ENCODE measurements around the gene GNAI2. TPM values are rescaled to one million over a fixed set of nuclear protein-coding genes. Genes with fewer than 3 reads are reported as not detected.

GNAI2 gene
- polyA plus RNA-seq, 1 donor (not counting 4 experiments of a cell fraction or from before 2014, with no cell fraction given) = 268 TPM

- Histone ChIP-seq H3K4me2 (ENCODE audit: control insufficient read depth, extremely low read depth, insufficient read depth, low read depth, low read length) (peak overlapping the region; percentile 43), H3K79me2 (ENCODE audit: control insufficient read depth, insufficient read depth, low read length) (peaks cover 60% of the 10 kb centered on the region), H3K36me3 (ENCODE audit: control insufficient read depth in 2 of 2, extremely low read depth in 1 of 2, insufficient read depth in 2 of 2, low read length in 2 of 2) (peaks cover 14 to 35% of the 10 kb centered on the region in 2 experiments), H3K9me3 (ENCODE audit: control insufficient read depth, low read depth, low read length) (no peaks in the 10 kb centered on the region), H2AFZ (ENCODE audit: control insufficient read depth, low read length) (no peak overlapping the region), H3K27me3 (ENCODE audit: control insufficient read depth, extremely low read depth, insufficient read depth, low read length) (no peaks in the 10 kb centered on the region), H3K9me1 (ENCODE audit: control insufficient read depth, extremely low read depth, insufficient read depth, low read length) (peaks cover 3% of the 10 kb centered on the region), H3K27ac (ENCODE audit: control insufficient read depth, insufficient read depth, low read length) (peak overlapping the region; percentile 81), H4K20me1 (ENCODE audit: control insufficient read depth, extremely low read depth, insufficient read depth, low read length) (peaks cover 11% of the 10 kb centered on the region), H3K4me1 (ENCODE audit: control insufficient read depth, extremely low read depth, insufficient read depth, low read length) (peaks cover 57% of the 10 kb centered on the region), H3K9ac (ENCODE audit: control insufficient read depth, extremely low read depth, insufficient read depth, low read length) (peak overlapping the region; percentile 55), H3K4me3 (ENCODE audit: control insufficient read depth in 2 of 3, extremely low read depth in 1 of 3, insufficient read depth in 2 of 3, low read depth in 1 of 3, low read length in 3 of 3) (no peak overlapping the region)
- peak; percentile 97 for DNase-seq (ENCODE audit: low read depth, low spot score)
- TF ChIP-seq, protein P1, sequence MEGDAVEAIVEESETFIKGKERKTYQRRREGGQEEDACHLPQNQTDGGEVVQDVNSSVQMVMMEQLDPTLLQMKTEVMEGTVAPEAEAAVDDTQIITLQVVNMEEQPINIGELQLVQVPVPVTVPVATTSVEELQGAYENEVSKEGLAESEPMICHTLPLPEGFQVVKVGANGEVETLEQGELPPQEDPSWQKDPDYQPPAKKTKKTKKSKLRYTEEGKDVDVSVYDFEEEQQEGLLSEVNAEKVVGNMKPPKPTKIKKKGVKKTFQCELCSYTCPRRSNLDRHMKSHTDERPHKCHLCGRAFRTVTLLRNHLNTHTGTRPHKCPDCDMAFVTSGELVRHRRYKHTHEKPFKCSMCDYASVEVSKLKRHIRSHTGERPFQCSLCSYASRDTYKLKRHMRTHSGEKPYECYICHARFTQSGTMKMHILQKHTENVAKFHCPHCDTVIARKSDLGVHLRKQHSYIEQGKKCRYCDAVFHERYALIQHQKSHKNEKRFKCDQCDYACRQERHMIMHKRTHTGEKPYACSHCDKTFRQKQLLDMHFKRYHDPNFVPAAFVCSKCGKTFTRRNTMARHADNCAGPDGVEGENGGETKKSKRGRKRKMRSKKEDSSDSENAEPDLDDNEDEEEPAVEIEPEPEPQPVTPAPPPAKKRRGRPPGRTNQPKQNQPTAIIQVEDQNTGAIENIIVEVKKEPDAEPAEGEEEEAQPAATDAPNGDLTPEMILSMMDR (optimal IDR thresholded peaks at IDR 0.05 in 1 of 3, IDR thresholded peaks at IDR 0.05 in 1 of 3, conservative IDR thresholded peaks at IDR 0.05 in 1 of 3; ENCODE audit: extremely low read depth in 1 of 3, insufficient read depth in 2 of 3, low read length in 3 of 3) = no peak
- no peak for TF ChIP-seq EZH2 (IDR thresholded peaks at IDR 0.05; ENCODE audit: low read length)
- FAIRE-seq = peak; percentile 100
- dilution Hi-C loops (cut with MboI; ENCODE audit: extremely low pct_ligation_motif_present, low sequenced_read_pairs) = no loop called here
Measured at GRCh38 chr3:50251220-50251619, 15.2 kb downstream of the GNAI2 start.

- DNase-seq (ENCODE audit: low read depth, low spot score) (no peak), FAIRE-seq (peak; percentile 67)
- H3K4me1 ChIP-seq (ENCODE audit: control insufficient read depth, extremely low read depth, insufficient read depth, low read length) = peaks cover 36% of the 10 kb centered on the region
Measured at GRCh38 chr3:50254577-50255250, 18.7 kb downstream of the GNAI2 start.

More at GRCh38 chr3:50254577-50255250, 18.7 kb downstream of the GNAI2 start:
- TF ChIP-seq EZH2 (IDR thresholded peaks at IDR 0.05; ENCODE audit: low read length) = no peak
- TF ChIP-seq, protein P1 (optimal IDR thresholded peaks at IDR 0.05 in 1 of 3, IDR thresholded peaks at IDR 0.05 in 1 of 3, conservative IDR thresholded peaks at IDR 0.05 in 1 of 3; ENCODE audit: extremely low read depth in 1 of 3, insufficient read depth in 2 of 3, low read length in 3 of 3) = no peak
- peaks cover 3% of the 10 kb centered on the region for H3K9me1 ChIP-seq (ENCODE audit: control insufficient read depth, extremely low read depth, insufficient read depth, low read length)
- H3K9me3 ChIP-seq (ENCODE audit: control insufficient read depth, low read depth, low read length) = no peaks in the 10 kb centered on the region
- H3K36me3 ChIP-seq (ENCODE audit: control insufficient read depth in 2 of 2, extremely low read depth in 1 of 2, insufficient read depth in 2 of 2, low read length in 2 of 2) = peaks cover 26 to 43% of the 10 kb centered on the region in 2 experiments
- H2AFZ ChIP-seq (ENCODE audit: control insufficient read depth, low read length) = no peak overlapping the region
- H3K27ac ChIP-seq (ENCODE audit: control insufficient read depth, insufficient read depth, low read length) = peak overlapping the region; percentile 71
- dilution Hi-C loops (cut with MboI; ENCODE audit: extremely low pct_ligation_motif_present, low sequenced_read_pairs) = no loop called here
- peaks cover 32% of the 10 kb centered on the region for H3K79me2 ChIP-seq (ENCODE audit: control insufficient read depth, insufficient read depth, low read length)
- H3K9ac ChIP-seq (ENCODE audit: control insufficient read depth, extremely low read depth, insufficient read depth, low read length) = peak overlapping the region; percentile 46
- peak overlapping the region; percentile 7 for H3K4me2 ChIP-seq (ENCODE audit: control insufficient read depth, extremely low read depth, insufficient read depth, low read depth, low read length)
- no peak overlapping the region for H3K4me3 ChIP-seq (ENCODE audit: control insufficient read depth in 2 of 3, extremely low read depth in 1 of 3, insufficient read depth in 2 of 3, low read depth in 1 of 3, low read length in 3 of 3)
- H3K27me3 ChIP-seq (ENCODE audit: control insufficient read depth, extremely low read depth, insufficient read depth, low read length) = no peaks in the 10 kb centered on the region
- H4K20me1 ChIP-seq (ENCODE audit: control insufficient read depth, extremely low read depth, insufficient read depth, low read length) = peaks cover 9% of the 10 kb centered on the region
